ENCODE results near the gene MOG.

DNA sequence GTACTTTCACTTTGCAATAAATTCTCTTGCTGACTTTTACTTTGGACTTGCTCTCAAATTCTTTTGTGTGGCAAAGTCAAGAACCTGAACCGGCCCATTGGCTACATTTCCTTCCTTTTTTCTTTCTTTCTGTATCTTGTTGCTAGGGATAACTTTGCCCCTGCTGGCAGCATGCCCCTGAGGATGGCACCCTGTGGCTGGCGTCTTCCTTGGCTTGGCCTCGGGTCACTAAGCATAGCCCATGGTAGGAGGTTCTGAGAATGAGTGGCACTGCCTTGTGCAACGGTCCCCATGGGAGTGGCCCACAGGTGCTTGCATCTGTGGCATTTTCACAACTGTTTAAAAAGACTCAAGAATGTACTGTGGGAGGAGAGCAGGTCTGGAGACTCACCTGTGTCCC, 52.3 kb downstream of the MOG start:
- TF ChIP-seq CTCF (IDR thresholded peaks at IDR 0.05) = no peak
- TF ChIP-seq POLR2AphosphoS5 (IDR thresholded peaks at IDR 0.05; ENCODE audit: insufficient read depth in 1 of 2, low read depth in 1 of 2) = no peak

Measured in vagina (tissue), 2 donors.